Liver (tissue), 9 donors: ENCODE data around the gene BRICD5. TPM values are rescaled to one million over a fixed set of nuclear protein-coding genes. Genes with fewer than 3 reads are reported as not detected.
"Not testable (repeated sequence)": the region's sequence is repeated elsewhere in the genome, so short reads cannot be mapped to it uniquely, and the experiment has no call there.

Source experiments
- DNase-seq: peaks from one replicate; pipeline ENCODE4 v3.0.0-alpha.2; 2017; ENCODE audit warnings: low spot score
- H3K27ac ChIP-seq, 2 donors: one replicate each; pipeline ENCODE4 v1.7.0; 2013; ENCODE audit warnings: inconsistent platforms in 2 of 2, low read length in 2 of 2, control low read depth in 1 of 2, low read depth in 1 of 2, mild to moderate bottlenecking in 1 of 2
- H3K27me3 ChIP-seq, 4 donors: one replicate each; pipeline versions ENCODE4 v1.6.1 to v1.7.0; 2013; ENCODE audit warnings: low read length in 3 of 4, inconsistent platforms in 1 of 4, mild to moderate bottlenecking in 1 of 4, moderate library complexity in 1 of 4; ENCODE audit not compliant: control insufficient read depth in 4 of 4, insufficient read depth in 4 of 4
- H3K36me3 ChIP-seq, 4 donors: one replicate each; pipeline versions ENCODE4 v1.6.1 to v1.7.0; 2013; ENCODE audit warnings: low read length in 3 of 4, mild to moderate bottlenecking in 3 of 4, low read depth in 1 of 4, moderate library complexity in 1 of 4; ENCODE audit not compliant: control insufficient read depth in 4 of 4, insufficient read depth in 3 of 4
- H3K4me1 ChIP-seq, 4 donors: one replicate each; pipeline versions ENCODE4 v1.6.1 to v1.7.0; 2013; ENCODE audit warnings: low read length in 3 of 4, mild to moderate bottlenecking in 3 of 4, moderate library complexity in 1 of 4; ENCODE audit not compliant: control insufficient read depth in 4 of 4, insufficient read depth in 4 of 4
- H3K4me3 ChIP-seq, 3 donors: one replicate each; pipeline versions ENCODE4 v1.6.1 to v1.7.0; 2013; ENCODE audit warnings: low read length in 3 of 3, control low read depth in 1 of 3, low read depth in 1 of 3, mild to moderate bottlenecking in 1 of 3
- H3K9ac ChIP-seq, 2 donors: one replicate each; pipeline ENCODE4 v1.7.0; 2013; ENCODE audit warnings: low read length in 2 of 2, mild to moderate bottlenecking in 2 of 2, moderate library complexity in 2 of 2, control low read depth in 1 of 2, low read depth in 1 of 2
- H3K9me3 ChIP-seq, 4 donors: one replicate each; pipeline versions ENCODE4 v1.6.1 to v1.7.0; 2013; ENCODE audit warnings: low read length in 3 of 4; ENCODE audit not compliant: control insufficient read depth in 4 of 4
- ATF3 ChIP-seq: IDR thresholded peaks from 2 replicates; pipeline ENCODE4 v1.6.1; 2016; ENCODE audit warnings: antibody characterized with exemption
- CTCF ChIP-seq: fragments of 150-350 bp; IDR thresholded peaks from 2 replicates; pipeline ENCODE4 v1.5.1; 2017; ENCODE audit warnings: improper control_type of control experiment, low read depth, low read length; ENCODE audit not compliant: missing input control
- EGR1 ChIP-seq, 2 donors: IDR thresholded peaks; 2 replicates each; pipeline ENCODE4 v1.6.1; 2016 to 2018; ENCODE audit warnings: antibody characterized with exemption in 2 of 2, low read depth in 2 of 2
- FOXA2 ChIP-seq: IDR thresholded peaks from 2 replicates; pipeline ENCODE4 v1.6.1; 2016; ENCODE audit warnings: antibody characterized with exemption
- GABPA ChIP-seq, 2 donors: IDR thresholded peaks in 1 of 2; conservative IDR thresholded peaks in 1 of 2; 2 replicates each; pipeline ENCODE4 v1.6.1; 2016; ENCODE audit warnings: antibody characterized with exemption in 2 of 2, mild to moderate bottlenecking in 1 of 2, moderate library complexity in 1 of 2
- HNF4A ChIP-seq, 2 donors: conservative IDR thresholded peaks; 2 replicates each; pipeline ENCODE4 v1.6.1; 2016; ENCODE audit warnings: antibody characterized with exemption in 2 of 2, mild to moderate bottlenecking in 2 of 2
- HNF4G ChIP-seq: IDR thresholded peaks from 2 replicates; pipeline ENCODE4 v1.6.1; 2016; ENCODE audit warnings: antibody characterized with exemption
- JUND ChIP-seq, 2 donors: IDR thresholded peaks; 2 replicates each; pipeline ENCODE4 v1.6.1; 2016; ENCODE audit warnings: antibody characterized with exemption in 2 of 2
- MAX ChIP-seq: IDR thresholded peaks from 2 replicates; pipeline ENCODE4 v1.6.1; 2016; ENCODE audit warnings: antibody characterized with exemption
- NR2F2 ChIP-seq: IDR thresholded peaks from 2 replicates; pipeline ENCODE4 v1.6.1; 2016; ENCODE audit warnings: antibody characterized with exemption
- RAD21 ChIP-seq, 2 donors: IDR thresholded peaks; 2 replicates each; pipeline ENCODE4 v1.6.1; 2016; ENCODE audit warnings: antibody characterized with exemption in 2 of 2, mild to moderate bottlenecking in 2 of 2
- RXRA ChIP-seq, 2 donors: IDR thresholded peaks; 2 replicates each; pipeline ENCODE4 v1.6.1; 2017 to 2018; ENCODE audit warnings: antibody characterized with exemption in 2 of 2, mild to moderate bottlenecking in 1 of 2
- SP1 ChIP-seq: IDR thresholded peaks from 2 replicates; pipeline ENCODE4 v1.6.1; 2018; ENCODE audit warnings: antibody characterized with exemption, mild to moderate bottlenecking
- YY1 ChIP-seq: IDR thresholded peaks from 2 replicates; pipeline ENCODE4 v1.6.1; 2016; ENCODE audit warnings: antibody characterized with exemption, mild to moderate bottlenecking
- ZBTB33 ChIP-seq: IDR thresholded peaks from 2 replicates; pipeline ENCODE4 v1.6.1; 2016; ENCODE audit warnings: antibody characterized with exemption
- WGBS: extraction: QIAGEN DNeasy Blood & Tissue Kit; methylation state at CpG from one replicate; pipeline ENCODE4 v1.1.7; 2013; 5-methylcytosine and 5-hydroxymethylcytosine counted together
- polyA plus RNA-seq, 2 donors: library from polyadenylated mRNA; stranded (reverse) in 1 of 2; unstranded in 1 of 2; fragments of 200-250 nt in 1 of 2; fragments of >200 nt in 1 of 2; fragmentation: Nextera tagmentation in 1 of 2; extraction: Ambion mirVana in 1 of 2; gene quantifications; one replicate each; pipeline versions ENCODE4 v1.2.1 to v1.2.3, GENCODE V29; 2013 to 2015
- total RNA-seq, 2 donors: library from RNA; depleted of rRNA; stranded (reverse); fragments of >200 nt; gene quantifications; one replicate each; pipeline ENCODE4 v1.2.3, GENCODE V29; 2014
- donor health status: healthy.
- donor health status: healthy.
- donor health status: healthy.
- donor health status: healthy.
- donor health status: healthy.

Gene BRICD5
- total and polyA plus RNA-seq, 4 donors: 0.26 to 1.9 (median 1.4) TPM

- Histone ChIP-seq H3K4me1 (peaks cover 0 to 3% (median 0%) of the 10 kb centered on the region in 4 donors), H3K27me3 (no peaks in the 10 kb centered on the region), H3K4me3 (no peak overlapping the region), H3K9ac (no peak overlapping the region), H3K9me3 (no peaks in the 10 kb centered on the region), H3K27ac (no peak overlapping the region), H3K36me3 (peaks cover 13 to 52% (median 32%) of the 10 kb centered on the region in 4 donors)
- WGBS: 87% methylated on average over 11 of the region's 11 CpGs
- no peak for DNase-seq
- TF ChIP-seq HNF4G (no peak), YY1 (no peak), ATF3 (no peak)
These were observed 31.9 kb upstream of the BRICD5 start for GRCh38 chr16:2242598-2242997.

GRCh38 chr16:2240331-2240730, 29.7 kb upstream of the BRICD5 start:
- H3K4me1 ChIP-seq: peaks cover 0 to 14% (median 11%) of the 10 kb centered on the region in 4 donors
- H3K27ac ChIP-seq, DNase-seq, H3K27me3 ChIP-seq, H3K4me3 ChIP-seq, H3K9ac ChIP-seq, H3K9me3 ChIP-seq: not testable (repeated sequence)
- 87% methylated on average over 9 of the region's 9 CpGs for WGBS
- H3K36me3 ChIP-seq: peaks cover 6 to 39% (median 21%) of the 10 kb centered on the region in 4 donors

- peaks cover 9 to 37% (median 16%) of the 10 kb centered on the region in 4 donors for H3K36me3 ChIP-seq
- TF ChIP-seq RXRA (IDR thresholded peaks at IDR 0.05) (no peak), JUND (IDR thresholded peaks at IDR 0.05) (no peak), MAX (no peak), YY1 (no peak), HNF4A (conservative IDR thresholded peaks at IDR 0.05) (no peak), ZBTB33 (no peak), SP1 (no peak), GABPA (IDR thresholded peaks at IDR 0.05 in 1 of 2, conservative IDR thresholded peaks at IDR 0.05 in 1 of 2) (no peak), RAD21 (IDR thresholded peaks at IDR 0.05) (no peak), ATF3 (no peak), NR2F2 (no peak), EGR1 (IDR thresholded peaks at IDR 0.05; ENCODE audit: low read depth in 2 of 2) (no peak), CTCF (no peak), FOXA2 (no peak)
- no peak for DNase-seq
- no peaks in the 10 kb centered on the region for H3K9me3 ChIP-seq
- no peak overlapping the region for H3K4me3 ChIP-seq
- WGBS: 70% methylated on average over 15 of the region's 15 CpGs
- no peaks in the 10 kb centered on the region for H3K27me3 ChIP-seq
- H3K4me1 ChIP-seq: peaks cover 0 to 14% (median 11%) of the 10 kb centered on the region in 4 donors
- H3K9ac ChIP-seq: no peak overlapping the region
- H3K27ac ChIP-seq: no peak overlapping the region
These were observed 28.4 kb upstream of the BRICD5 start for GRCh38 chr16:2238838-2239675.
